Kidney epithelial cell (primary cell): ENCODE data around the gene STIL. TPM values are rescaled to one million over a fixed set of nuclear protein-coding genes. Genes with fewer than 3 reads are reported as not detected.

Source experiments
- DNase-seq: peaks from one replicate; pipeline ENCODE4 v3.0.0-alpha.2; 2010; ENCODE audit warnings: low read depth
- H3K27me3 ChIP-seq: 2 replicates; pipeline ENCODE4 v1.6.0; 2011; ENCODE audit warnings: low read length; ENCODE audit not compliant: control insufficient read depth, insufficient read depth
- H3K36me3 ChIP-seq: 2 replicates; pipeline ENCODE4 v1.5.1; 2011; ENCODE audit warnings: low read length; ENCODE audit not compliant: control insufficient read depth, insufficient read depth
- H3K4me3 ChIP-seq: 2 replicates; pipeline ENCODE4 v1.5.1; 2011; ENCODE audit warnings: low read depth, mild to moderate bottlenecking, control low read depth, low read length
- CTCF ChIP-seq: IDR thresholded peaks from 2 replicates; pipeline ENCODE4 v1.5.1; 2011; ENCODE audit warnings: mild to moderate bottlenecking, moderate library complexity, low read length, control low read depth, inconsistent platforms; ENCODE audit not compliant: insufficient read depth, poor library complexity, severe bottlenecking
- total RNA-seq: library from RNA; depleted of rRNA; stranded (reverse); fragments of >200 nt; gene quantifications from 2 replicates; pipeline ENCODE4 v1.2.3, GENCODE V29; 2015

The STIL gene
- total RNA-seq, 1 donor from 2014 or later, result 5.5 TPM

GRCh38 chr1:47333578-47333921 is 19.6 kb upstream of the STIL start, which contains the start of gene CMPK1:
CMPK1 (plus strand) TSS chr1:47333790; CDS start chr1:47333946, 156 bp downstream.
- DNase-seq, result peak; percentile 49
- Histone ChIP-seq H3K27me3 (no peaks in the 10 kb centered on the region), H3K4me3 (peak within 1 kb of the TSS; percentile 97), H3K36me3 (no peaks in the 10 kb centered on the region)
- TF ChIP-seq CTCF, result no peak

DNA sequence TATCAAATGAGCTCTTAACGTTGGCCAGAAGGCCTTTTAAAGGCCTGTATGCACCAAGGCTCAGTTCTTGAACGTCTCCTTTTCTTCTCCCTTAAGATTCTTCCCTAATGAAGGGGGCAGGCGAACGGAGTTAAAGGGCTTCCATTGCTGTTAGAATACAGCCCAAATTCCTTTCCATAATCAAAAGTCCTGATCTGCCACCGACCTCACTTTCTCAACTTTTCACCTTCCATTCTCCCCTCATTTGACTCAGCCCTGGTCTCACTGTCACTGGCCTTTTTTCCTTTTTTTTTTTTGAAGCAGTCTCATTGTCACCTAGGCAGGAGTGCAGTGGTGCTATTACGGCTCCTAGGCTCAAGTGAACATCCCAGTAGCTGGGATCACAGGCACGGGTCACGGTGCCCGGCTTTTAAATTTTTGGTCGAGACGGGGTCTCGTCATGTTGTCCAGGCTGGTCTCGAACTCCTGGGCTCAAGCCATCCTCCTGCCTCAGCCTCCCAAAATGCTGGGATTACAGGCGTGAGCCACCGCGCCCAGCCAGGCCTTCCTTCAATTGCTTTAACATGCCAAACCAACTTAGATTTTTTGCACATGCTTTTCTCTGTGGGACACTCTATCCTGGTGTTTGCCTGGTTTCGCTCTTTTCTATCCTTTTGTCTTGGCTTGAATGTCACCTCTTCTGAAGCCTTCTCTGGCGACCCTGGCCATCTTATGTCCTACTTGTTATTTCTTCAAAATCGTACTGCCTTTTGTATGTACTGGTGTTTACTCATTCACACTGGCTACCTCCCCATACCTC is 19.0 kb upstream of the STIL start:
- no peaks in the 10 kb centered on the region for H3K27me3 ChIP-seq
- DNase-seq, result no peak
- TF ChIP-seq CTCF, result no peak
- no peaks in the 10 kb centered on the region for H3K36me3 ChIP-seq
- H3K4me3 ChIP-seq, result peak overlapping the region; percentile 97

DNA sequence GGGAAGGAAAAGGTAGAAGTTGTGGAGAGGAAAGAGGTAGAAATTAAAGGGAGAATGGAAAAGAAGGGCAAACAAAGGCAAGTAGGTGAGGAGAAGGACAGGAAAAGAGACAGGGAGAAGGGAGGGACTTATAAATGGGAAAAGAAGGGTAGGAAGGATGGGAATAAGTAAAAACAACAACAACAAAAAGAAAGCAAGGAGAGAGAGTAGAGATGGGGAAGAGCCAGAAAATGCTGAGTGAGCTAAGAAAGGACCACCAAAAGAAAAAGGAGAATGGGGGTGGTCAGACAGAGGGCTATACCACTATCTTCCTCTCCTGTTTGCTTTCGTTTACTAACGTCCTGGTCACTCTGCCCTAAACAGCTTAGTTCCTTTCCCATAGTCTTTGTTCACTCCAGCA is 17.9 kb upstream of the STIL start:
- Histone ChIP-seq H3K27me3 (no peaks in the 10 kb centered on the region), H3K4me3 (no peak overlapping the region), H3K36me3 (no peaks in the 10 kb centered on the region)
- TF ChIP-seq CTCF, result no peak
- DNase-seq, result no peak

DNA sequence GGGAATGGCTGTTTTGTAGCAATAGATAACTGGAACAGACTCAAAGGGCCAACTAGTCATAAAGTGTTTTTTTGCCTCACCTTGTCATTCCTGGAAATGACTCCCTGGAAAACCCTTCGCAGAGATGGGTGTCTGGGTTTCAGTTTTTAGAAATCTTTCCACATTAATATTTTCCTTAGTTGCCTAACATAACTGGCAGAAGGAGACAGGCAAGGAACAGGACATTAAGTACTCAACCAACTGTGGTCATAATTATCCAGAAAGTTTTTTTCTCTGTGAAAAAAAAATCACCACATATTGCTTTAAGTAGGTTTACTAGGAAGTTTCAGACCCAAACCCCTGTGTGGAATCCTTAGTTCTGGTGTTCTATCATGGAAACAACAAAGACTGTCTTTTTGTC is 16.3 kb upstream of the STIL start:
- DNase-seq, result no peak
- Histone ChIP-seq H3K36me3 (no peaks in the 10 kb centered on the region), H3K27me3 (no peaks in the 10 kb centered on the region), H3K4me3 (no peak overlapping the region)
- no peak for TF ChIP-seq CTCF

- H3K27me3 ChIP-seq, result no peaks in the 10 kb centered on the region
- no peak for DNase-seq
- TF ChIP-seq CTCF, result no peak
- H3K36me3 ChIP-seq, result no peaks in the 10 kb centered on the region
- H3K4me3 ChIP-seq, result no peak overlapping the region
These were observed 15.0 kb upstream of the STIL start for GRCh38 chr1:47328992-47329391.

GRCh38 chr1:47326271-47326670 is 12.3 kb upstream of the STIL start:
- no peaks in the 10 kb centered on the region for H3K27me3 ChIP-seq
- no peak for TF ChIP-seq CTCF
- no peak for DNase-seq
- H3K4me3 ChIP-seq, result no peak overlapping the region
- no peaks in the 10 kb centered on the region for H3K36me3 ChIP-seq
